Measurements from ENCODE around the gene ZEB1.
"Not testable (repeated sequence)": the region's sequence is repeated elsewhere in the genome, so short reads cannot be mapped to it uniquely, and the experiment has no call there.

Gene ZEB1

GRCh38 chr10:31362023-31362641, 43.1 kb downstream of the ZEB1 start:
- Histone ChIP-seq H4K8ac (ENCODE audit: low read depth, low read length) (no peak overlapping the region), H3K9me3 (replicated peaks in 1 of 2; ENCODE audit: control insufficient read depth in 2 of 2, insufficient read depth in 1 of 2, low read depth in 1 of 2, low read length in 2 of 2) (peaks cover 0 to 3% of the 10 kb centered on the region in 2 donors), H2BK15ac (ENCODE audit: low read length) (no peak overlapping the region), H2BK5ac (ENCODE audit: low read length) (no peak overlapping the region), H3K79me1 (ENCODE audit: low read depth, low read length) (peaks cover 10% of the 10 kb centered on the region), H2AK5ac (ENCODE audit: low read depth, low read length) (no peak overlapping the region), H2BK120ac (ENCODE audit: low read depth, low read length) (no peak overlapping the region), H3K27ac (replicated peaks; ENCODE audit: low read length) (no peak overlapping the region), H3K18ac (ENCODE audit: low read length) (no peak overlapping the region), H2BK12ac (ENCODE audit: low read length) (no peak overlapping the region), H3K4me2 (ENCODE audit: insufficient read depth, low read length, poor library complexity, severe bottlenecking) (no peak overlapping the region), H3K23ac (ENCODE audit: low read depth, low read length, poor library complexity) (no peak overlapping the region), H3K4ac (ENCODE audit: low read length) (no peak overlapping the region), H3K4me3 (ENCODE audit: low read length in 2 of 2) (no peak overlapping the region), H3K9ac (ENCODE audit: low read depth, low read length, poor library complexity) (no peak overlapping the region), H3K36me3 (replicated peaks in 1 of 2; ENCODE audit: control insufficient read depth in 2 of 2, insufficient read depth in 2 of 2, low read length in 2 of 2) (peaks cover 0 to 3% of the 10 kb centered on the region in 2 donors), H3K4me1 (ENCODE audit: control insufficient read depth in 2 of 2, insufficient read depth in 1 of 2, low read depth in 1 of 2, low read length in 2 of 2) (no peaks in the 10 kb centered on the region), H3K27me3 (ENCODE audit: control insufficient read depth in 3 of 3, insufficient read depth in 3 of 3, low read depth in 1 of 3, low read length in 3 of 3) (no peaks in the 10 kb centered on the region), H4K91ac (ENCODE audit: low read depth, low read length, poor library complexity) (no peak overlapping the region), H2AFZ (ENCODE audit: low read length) (no peak overlapping the region), H3K14ac (ENCODE audit: low read length) (no peak overlapping the region)
- DNase-seq (ENCODE audit: low spot score) = no peak
- no CpG with 5 or more reads among the region's 44 CpGs for WGBS, 2 donors (ENCODE audit: extremely low coverage in 2 of 2, insufficient read length in 2 of 2, insufficient replicate concordance in 1 of 2)

GRCh38 chr10:31363696-31364095, 44.7 kb downstream of the ZEB1 start:
- not testable (repeated sequence) for H3K4me3 ChIP-seq (ENCODE audit: low read length in 2 of 2); H3K9me3 ChIP-seq (replicated peaks in 1 of 2; ENCODE audit: control insufficient read depth in 2 of 2, insufficient read depth in 1 of 2, low read depth in 1 of 2, low read length in 2 of 2); H3K4me2 ChIP-seq (ENCODE audit: insufficient read depth, low read length, poor library complexity, severe bottlenecking); H2BK120ac ChIP-seq (ENCODE audit: low read depth, low read length); H3K14ac ChIP-seq (ENCODE audit: low read length); H2AFZ ChIP-seq (ENCODE audit: low read length); H2AK5ac ChIP-seq (ENCODE audit: low read depth, low read length); H3K9ac ChIP-seq (ENCODE audit: low read depth, low read length, poor library complexity); H3K36me3 ChIP-seq (replicated peaks in 1 of 2; ENCODE audit: control insufficient read depth in 2 of 2, insufficient read depth in 2 of 2, low read length in 2 of 2); H2BK12ac ChIP-seq (ENCODE audit: low read length); H3K18ac ChIP-seq (ENCODE audit: low read length); H3K27me3 ChIP-seq (ENCODE audit: control insufficient read depth in 3 of 3, insufficient read depth in 3 of 3, low read depth in 1 of 3, low read length in 3 of 3); H4K91ac ChIP-seq (ENCODE audit: low read depth, low read length, poor library complexity); H3K23ac ChIP-seq (ENCODE audit: low read depth, low read length, poor library complexity); H2BK15ac ChIP-seq (ENCODE audit: low read length); H4K8ac ChIP-seq (ENCODE audit: low read depth, low read length); H3K27ac ChIP-seq (replicated peaks; ENCODE audit: low read length); H3K4ac ChIP-seq (ENCODE audit: low read length); H3K4me1 ChIP-seq (ENCODE audit: control insufficient read depth in 2 of 2, insufficient read depth in 1 of 2, low read depth in 1 of 2, low read length in 2 of 2); H2BK5ac ChIP-seq (ENCODE audit: low read length); DNase-seq (ENCODE audit: low spot score)
- peaks cover 10% of the 10 kb centered on the region for H3K79me1 ChIP-seq (ENCODE audit: low read depth, low read length)
- no CpG with 5 or more reads among the region's 19 CpGs for WGBS, 2 donors (ENCODE audit: extremely low coverage in 2 of 2, insufficient read length in 2 of 2, insufficient replicate concordance in 1 of 2)

GRCh38 chr10:31364238-31364637, 45.2 kb downstream of the ZEB1 start:
- H3K18ac ChIP-seq (ENCODE audit: low read length); H2BK15ac ChIP-seq (ENCODE audit: low read length); H3K4ac ChIP-seq (ENCODE audit: low read length); H3K4me2 ChIP-seq (ENCODE audit: insufficient read depth, low read length, poor library complexity, severe bottlenecking); H2AK5ac ChIP-seq (ENCODE audit: low read depth, low read length); H3K36me3 ChIP-seq (replicated peaks in 1 of 2; ENCODE audit: control insufficient read depth in 2 of 2, insufficient read depth in 2 of 2, low read length in 2 of 2); H3K14ac ChIP-seq (ENCODE audit: low read length); H3K4me3 ChIP-seq (ENCODE audit: low read length in 2 of 2); H3K23ac ChIP-seq (ENCODE audit: low read depth, low read length, poor library complexity); H3K9me3 ChIP-seq (replicated peaks in 1 of 2; ENCODE audit: control insufficient read depth in 2 of 2, insufficient read depth in 1 of 2, low read depth in 1 of 2, low read length in 2 of 2); H2AFZ ChIP-seq (ENCODE audit: low read length); H2BK5ac ChIP-seq (ENCODE audit: low read length); H3K27ac ChIP-seq (replicated peaks; ENCODE audit: low read length); H3K9ac ChIP-seq (ENCODE audit: low read depth, low read length, poor library complexity); H4K91ac ChIP-seq (ENCODE audit: low read depth, low read length, poor library complexity); DNase-seq (ENCODE audit: low spot score); H3K27me3 ChIP-seq (ENCODE audit: control insufficient read depth in 3 of 3, insufficient read depth in 3 of 3, low read depth in 1 of 3, low read length in 3 of 3); H2BK12ac ChIP-seq (ENCODE audit: low read length); H3K4me1 ChIP-seq (ENCODE audit: control insufficient read depth in 2 of 2, insufficient read depth in 1 of 2, low read depth in 1 of 2, low read length in 2 of 2); H2BK120ac ChIP-seq (ENCODE audit: low read depth, low read length); H4K8ac ChIP-seq (ENCODE audit: low read depth, low read length): not testable (repeated sequence)
- peaks cover 10% of the 10 kb centered on the region for H3K79me1 ChIP-seq (ENCODE audit: low read depth, low read length)
- no CpG with 5 or more reads among the region's 13 CpGs for WGBS, 2 donors (ENCODE audit: extremely low coverage in 2 of 2, insufficient read length in 2 of 2, insufficient replicate concordance in 1 of 2)

- H3K36me3 ChIP-seq (replicated peaks in 1 of 2; ENCODE audit: control insufficient read depth in 2 of 2, insufficient read depth in 2 of 2, low read length in 2 of 2) = peaks cover 0 to 1% of the 10 kb centered on the region in 2 donors
- no peak overlapping the region for H3K4me3 ChIP-seq (ENCODE audit: low read length in 2 of 2)
- H3K27ac ChIP-seq (replicated peaks; ENCODE audit: low read length) = no peak overlapping the region
- no peak overlapping the region for H4K8ac ChIP-seq (ENCODE audit: low read depth, low read length)
- no peak overlapping the region for H2BK120ac ChIP-seq (ENCODE audit: low read depth, low read length)
- no peak overlapping the region for H3K4ac ChIP-seq (ENCODE audit: low read length)
- no peaks in the 10 kb centered on the region for H3K4me1 ChIP-seq (ENCODE audit: control insufficient read depth in 2 of 2, insufficient read depth in 1 of 2, low read depth in 1 of 2, low read length in 2 of 2)
- no peak overlapping the region for H3K23ac ChIP-seq (ENCODE audit: low read depth, low read length, poor library complexity)
- no peak overlapping the region for H4K91ac ChIP-seq (ENCODE audit: low read depth, low read length, poor library complexity)
- no peaks in the 10 kb centered on the region for H3K9me3 ChIP-seq (replicated peaks in 1 of 2; ENCODE audit: control insufficient read depth in 2 of 2, insufficient read depth in 1 of 2, low read depth in 1 of 2, low read length in 2 of 2)
- peaks cover 10% of the 10 kb centered on the region for H3K79me1 ChIP-seq (ENCODE audit: low read depth, low read length)
- no peak overlapping the region for H2BK5ac ChIP-seq (ENCODE audit: low read length)
- H3K14ac ChIP-seq (ENCODE audit: low read length) = no peak overlapping the region
- H3K9ac ChIP-seq (ENCODE audit: low read depth, low read length, poor library complexity) = no peak overlapping the region
- H3K18ac ChIP-seq (ENCODE audit: low read length) = no peak overlapping the region
- no peak for DNase-seq (ENCODE audit: low spot score)
- H2BK15ac ChIP-seq (ENCODE audit: low read length) = no peak overlapping the region
- no peak overlapping the region for H2AK5ac ChIP-seq (ENCODE audit: low read depth, low read length)
- no peak overlapping the region for H3K4me2 ChIP-seq (ENCODE audit: insufficient read depth, low read length, poor library complexity, severe bottlenecking)
- WGBS, 2 donors (ENCODE audit: extremely low coverage in 2 of 2, insufficient read length in 2 of 2, insufficient replicate concordance in 1 of 2) = no CpG with 5 or more reads among the region's 4 CpGs
- no peak overlapping the region for H2BK12ac ChIP-seq (ENCODE audit: low read length)
- H2AFZ ChIP-seq (ENCODE audit: low read length) = no peak overlapping the region
- no peaks in the 10 kb centered on the region for H3K27me3 ChIP-seq (ENCODE audit: control insufficient read depth in 3 of 3, insufficient read depth in 3 of 3, low read depth in 1 of 3, low read length in 3 of 3)
Observed at GRCh38 chr10:31366703-31367102, 47.7 kb downstream of the ZEB1 start.
